Ovary (tissue), 3 donors: ENCODE results near the gene ITSN2.

Source experiments
- CTCF ChIP-seq, 3 donors: fragments of 450-650 bp in 2 of 3; fragments of 200-600 bp in 1 of 3; IDR thresholded peaks; one replicate each; pipeline versions ENCODE4 v1.5.1 to v1.8.0; 2016 to 2022; ENCODE audit warnings: antibody characterized with exemption in 3 of 3, mild to moderate bottlenecking in 1 of 3
- POLR2A ChIP-seq: fragments of 450-650 bp; IDR thresholded peaks from one replicate; pipeline ENCODE4 v1.6.1; 2017; ENCODE audit warnings: antibody characterized with exemption, mild to moderate bottlenecking, moderate library complexity
- donor health status: DM: no; HTN: no; CAD: no.

GRCh38 chr2:24409171-24409570, 48.8 kb upstream of the ITSN2 start:
- TF ChIP-seq CTCF (IDR thresholded peaks at IDR 0.05) (no peak), POLR2A (no peak)
